K562 (cell line): ENCODE data around the gene ANKFN1. TPM values are rescaled to one million over a fixed set of nuclear protein-coding genes. Genes with fewer than 3 reads are reported as not detected.

Experiments used
- ATAC-seq: fragments of 200-7000 bp; cut with Tn5 transposase; 3 replicates; pipeline ENCODE4 v1.9.1; 2020; ENCODE audit warnings: moderate library complexity
- BruUV-seq: library from RNA; stranded (reverse); fragments of 400-500 nt; replicated peaks from 2 replicates; lab custom pipeline; 2021; lab: Mats Ljungman, UMichigan
- CTCF ChIA-PET: fragments of 300-600 bp; formaldehyde crosslinking; extraction: SDS; loops from one replicate; lab custom pipeline; 2021; ENCODE audit warnings: low intra/inter-chr PET ratio; lab: Yijun Ruan, JAX
- POLR2A ChIA-PET: fragments of 300-600, 350-650 bp; sonication (Branson Sonifier 250); formaldehyde crosslinking; extraction: SDS; loops from one replicate; lab custom pipeline; 2021; ENCODE audit warnings: antibody characterized with exemption, inconsistent platforms; lab: Yijun Ruan, JAX
- DNase-seq, 4 experiments: peaks; one replicate each; pipeline versions ENCODE4 v3.0.0 to v3.0.0-alpha.2; 2011 to 2018; ENCODE audit warnings: low spot score in 3 of 4, mixed read lengths in 3 of 4; ENCODE audit errors: extremely low read depth in 1 of 4
- FAIRE-seq: peaks from 2 replicates; lab custom pipeline; 2011; peaks lifted over from hg19 to GRCh38; lab: Jason Lieb, UNC
- H2AFZ ChIP-seq: 2 replicates; pipeline ENCODE4 v1.6.0; 2011; ENCODE audit warnings: low read depth, low read length, control low read depth, inconsistent platforms
- H3K27ac ChIP-seq: fragments of 200-600 bp; 3 replicates; pipeline ENCODE4 v1.8.0; 2011; ENCODE audit warnings: low read depth, mild to moderate bottlenecking, control low read depth, inconsistent platforms, low read length, moderate library complexity, mixed read lengths; ENCODE audit errors: extremely low read depth
- H3K27me3 ChIP-seq, 2 experiments: fragments of 300-600 bp in 1 of 2; 2 replicates in 1 of 2; 3 replicates in 1 of 2; pipeline versions ENCODE4 v1.6.0 to v1.8.0; 2011; ENCODE audit warnings: inconsistent platforms in 2 of 2, low read length in 2 of 2, mild to moderate bottlenecking in 1 of 2, mixed read lengths in 1 of 2, moderate library complexity in 1 of 2; ENCODE audit not compliant: control insufficient read depth in 2 of 2, insufficient read depth in 2 of 2
- H3K36me3 ChIP-seq: fragments of 300-600 bp; 3 replicates; pipeline ENCODE4 v1.8.0; 2011; ENCODE audit warnings: mild to moderate bottlenecking, low read length, inconsistent platforms; ENCODE audit not compliant: control insufficient read depth, insufficient read depth
- H3K4me1 ChIP-seq, 2 experiments: fragments of 200-600 bp in 1 of 2; replicated peaks in 1 of 2; 2 replicates in 1 of 2; 3 replicates in 1 of 2; pipeline versions ENCODE4 v1.5.1 to v1.8.0; 2011; ENCODE audit warnings: inconsistent platforms in 2 of 2, low read length in 2 of 2, mild to moderate bottlenecking in 1 of 2, mixed read lengths in 1 of 2, moderate library complexity in 1 of 2; ENCODE audit not compliant: control insufficient read depth in 2 of 2, insufficient read depth in 2 of 2
- H3K4me2 ChIP-seq: 2 replicates; pipeline ENCODE4 v1.6.1; 2011; ENCODE audit warnings: low read length, control low read depth, inconsistent platforms, mixed read lengths; ENCODE audit not compliant: insufficient read depth
- H3K4me3 ChIP-seq: fragments of 200-600 bp; sonication (generic), shearing (Covaris generic); 2 replicates; pipeline ENCODE4 v1.5.1; 2016; ENCODE audit warnings: control low read depth, inconsistent platforms
- H3K79me2 ChIP-seq: fragments of 200-600 bp; 3 replicates; pipeline ENCODE4 v1.8.0; 2011; ENCODE audit warnings: low read length, inconsistent platforms; ENCODE audit not compliant: control insufficient read depth, insufficient read depth
- H3K9ac ChIP-seq, 2 experiments: 2 replicates each; pipeline versions ENCODE4 v1.6.0 to v1.6.1; 2011; ENCODE audit warnings: low read depth in 2 of 2, low read length in 2 of 2, control low read depth in 1 of 2, inconsistent platforms in 1 of 2, mild to moderate bottlenecking in 1 of 2, mixed read lengths in 1 of 2; ENCODE audit not compliant: insufficient read depth in 1 of 2
- H3K9me1 ChIP-seq: one replicate; pipeline ENCODE4 v1.6.0; 2011; ENCODE audit warnings: inconsistent platforms, mild to moderate bottlenecking, low read length, moderate library complexity; ENCODE audit not compliant: control insufficient read depth, insufficient read depth
- H3K9me3 ChIP-seq: replicated peaks from 2 replicates; pipeline ENCODE4 v1.5.1; 2011; ENCODE audit warnings: low read depth, low read length, inconsistent platforms; ENCODE audit not compliant: control insufficient read depth, insufficient read depth
- H4K20me1 ChIP-seq: replicated peaks from 2 replicates; pipeline ENCODE4 v1.6.1; 2011; ENCODE audit warnings: low read length, inconsistent platforms, mixed read lengths; ENCODE audit not compliant: control insufficient read depth, insufficient read depth
- MAFF ChIP-seq: IDR thresholded peaks from 2 replicates; pipeline ENCODE4 v1.6.1; 2012; ENCODE audit warnings: low read length, improper control_type of control experiment
- MCM5 ChIP-seq: fragments of 450-650 bp; IDR thresholded peaks from 2 replicates; pipeline ENCODE4 v1.6.1; 2016; ENCODE audit warnings: low read depth
- NR0B1 ChIP-seq: fragments of 450-650 bp; IDR thresholded peaks from one replicate; pipeline ENCODE4 v1.6.1; 2018; ENCODE audit warnings: mild to moderate bottlenecking, moderate library complexity; ENCODE audit not compliant: partially characterized antibody
- PHF20 ChIP-seq: fragments of 450-650 bp; IDR thresholded peaks from 2 replicates; pipeline ENCODE4 v1.6.1; 2018; ENCODE audit not compliant: partially characterized antibody
- TARDBP ChIP-seq: fragments of 450-650 bp; IDR thresholded peaks from 2 replicates; pipeline ENCODE4 v1.6.1; 2016
- ZC3H4 ChIP-seq: sonication (generic); formaldehyde crosslinking; IDR thresholded peaks from 2 replicates; pipeline ENCODE4 v1.9.0; 2021; ENCODE audit warnings: missing genetic modification reagents, borderline replicate concordance
- WGBS: fragments of 100-300 bp; shearing (Covaris generic); methylation state at CpG from one replicate; pipeline ENCODE4 v1.1.6; 2016; ENCODE audit warnings: low coverage, mixed read lengths; ENCODE audit not compliant: insufficient coverage; ENCODE audit errors: missing lambda C conversion rate; 5-methylcytosine and 5-hydroxymethylcytosine counted together
- in situ Hi-C: fragments of 300-500 bp; cut with MboI; formaldehyde crosslinking; loops from 4 replicates; pipeline ENCODE4 v1.15.0; 2018; ENCODE audit warnings: inconsistent platforms, mixed read lengths
- intact Hi-C: fragments of 100-400 bp; cut with micrococcal nuclease; formaldehyde crosslinking; loops from 2 replicates; pipeline ENCODE4 v1.14.2; 2022
- polyA plus RNA-seq, 8 experiments: library from polyadenylated mRNA; depleted of rRNA in 4 of 8; stranded (reverse) in 5 of 8; unstranded in 3 of 8; fragments of >200 nt; fragmentation: Nextera tagmentation in 2 of 8; fragmentation: Illumina TruSeq in 1 of 8; extraction: Ambion mirVana in 2 of 8; extraction: Trizol in 1 of 8; gene quantifications; 2 replicates each; pipeline versions ENCODE4 v1.2.1 to v1.2.3, GENCODE V29; 2011 to 2014; ENCODE audit warnings: inconsistent platforms in 1 of 8, missing spikeins in 1 of 8
- total RNA-seq, 7 experiments: library from RNA; depleted of rRNA in 6 of 7; stranded (reverse); fragments of >200 nt in 6 of 7; fragmentation: Illumina TruSeq in 2 of 7; extraction: Trizol in 2 of 7; gene quantifications; 2 replicates each; pipeline versions ENCODE4 v1.2.1 to v1.2.3, GENCODE V29; 2011 to 2021; ENCODE audit warnings: low replicate concordance in 1 of 7
- TF ChIP-seq, protein P1 (sequence below), 3 experiments: fragments of 200-800 bp in 1 of 3; fragments of 250-450 bp in 1 of 3; fragments of 450-650 bp in 1 of 3; sonication (Bioruptor Pico) in 1 of 3; sonication (Bioruptor generic) in 1 of 3; formaldehyde crosslinking in 1 of 3; IDR thresholded peaks; 2 replicates each; pipeline versions ENCODE4 v1.6.1 to v1.8.0; 2016 to 2022; ENCODE audit warnings: mild to moderate bottlenecking in 2 of 3, missing genetic modification characterization in 2 of 3, missing compliant biosample characterization in 1 of 3, moderate library complexity in 1 of 3

ANKFN1 gene
- total and polyA plus RNA-seq, 9 of the 15 experiments (the other 6 are each of a cell fraction or from before 2014, with no cell fraction given) = 0.04 to 0.39 (median 0.15) TPM; not detected in 1

DNA sequence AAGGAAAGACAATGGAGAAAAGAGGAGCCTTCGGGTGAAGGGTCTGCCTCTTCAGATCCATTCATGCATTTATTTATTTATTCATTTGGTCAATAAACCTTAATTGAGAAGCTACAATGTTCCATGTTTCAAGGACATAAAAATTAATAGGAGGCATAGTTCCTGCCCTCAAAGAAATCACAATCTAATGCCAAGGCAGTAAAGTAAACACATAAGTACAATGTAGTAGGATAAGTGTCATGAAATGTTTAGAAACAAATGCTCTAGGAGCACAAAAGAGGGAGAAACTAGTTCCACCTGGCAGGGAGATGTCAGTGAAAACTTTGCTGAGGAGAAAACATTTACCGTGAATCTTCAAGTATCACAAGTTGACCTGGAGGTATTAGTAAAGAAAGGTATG is 336.7 kb downstream of the ANKFN1 start (continued):
- TF ChIP-seq, protein P1, sequence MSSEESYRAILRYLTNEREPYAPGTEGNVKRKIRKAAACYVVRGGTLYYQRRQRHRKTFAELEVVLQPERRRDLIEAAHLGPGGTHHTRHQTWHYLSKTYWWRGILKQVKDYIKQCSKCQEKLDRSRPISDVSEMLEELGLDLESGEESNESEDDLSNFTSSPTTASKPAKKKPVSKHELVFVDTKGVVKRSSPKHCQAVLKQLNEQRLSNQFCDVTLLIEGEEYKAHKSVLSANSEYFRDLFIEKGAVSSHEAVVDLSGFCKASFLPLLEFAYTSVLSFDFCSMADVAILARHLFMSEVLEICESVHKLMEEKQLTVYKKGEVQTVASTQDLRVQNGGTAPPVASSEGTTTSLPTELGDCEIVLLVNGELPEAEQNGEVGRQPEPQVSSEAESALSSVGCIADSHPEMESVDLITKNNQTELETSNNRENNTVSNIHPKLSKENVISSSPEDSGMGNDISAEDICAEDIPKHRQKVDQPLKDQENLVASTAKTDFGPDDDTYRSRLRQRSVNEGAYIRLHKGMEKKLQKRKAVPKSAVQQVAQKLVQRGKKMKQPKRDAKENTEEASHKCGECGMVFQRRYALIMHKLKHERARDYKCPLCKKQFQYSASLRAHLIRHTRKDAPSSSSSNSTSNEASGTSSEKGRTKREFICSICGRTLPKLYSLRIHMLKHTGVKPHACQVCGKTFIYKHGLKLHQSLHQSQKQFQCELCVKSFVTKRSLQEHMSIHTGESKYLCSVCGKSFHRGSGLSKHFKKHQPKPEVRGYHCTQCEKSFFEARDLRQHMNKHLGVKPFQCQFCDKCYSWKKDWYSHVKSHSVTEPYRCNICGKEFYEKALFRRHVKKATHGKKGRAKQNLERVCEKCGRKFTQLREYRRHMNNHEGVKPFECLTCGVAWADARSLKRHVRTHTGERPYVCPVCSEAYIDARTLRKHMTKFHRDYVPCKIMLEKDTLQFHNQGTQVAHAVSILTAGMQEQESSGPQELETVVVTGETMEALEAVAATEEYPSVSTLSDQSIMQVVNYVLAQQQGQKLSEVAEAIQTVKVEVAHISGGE (CRISPR knock-in tag; IDR thresholded peaks at IDR 0.05) = no peak
- no peak for TF ChIP-seq ZC3H4 (CRISPR knock-in tag)
- TF ChIP-seq PHF20 = no peak
- TF ChIP-seq, all 486 proteins: peak for 0

- FAIRE-seq (no peak), ATAC-seq (no peak), DNase-seq (no peak)
- Histone ChIP-seq H3K79me2 (no peaks in the 10 kb centered on the region), H3K27me3 (no peaks in the 10 kb centered on the region), H3K4me2 (no peak overlapping the region), H3K4me3 (no peak overlapping the region), H3K9me1 (no peaks in the 10 kb centered on the region), H3K36me3 (no peaks in the 10 kb centered on the region), H3K9ac (no peak overlapping the region), H3K9me3 (no peaks in the 10 kb centered on the region), H2AFZ (no peak overlapping the region), H4K20me1 (no peaks in the 10 kb centered on the region), H3K27ac (no peak overlapping the region), H3K4me1 (no peaks in the 10 kb centered on the region)
- CTCF ChIA-PET = no interaction called here
- POLR2A ChIA-PET = no interaction called here
- intact Hi-C loops (loop anchor here (5.0 to 10.0 kb wide), 2 partner anchors 222 to 439 kb away; no protein-coding TSS in a partner anchor), in situ Hi-C loops (loop anchor here (10.0 kb wide), 1 partner anchor 219 kb away; no protein-coding TSS in a partner anchor)
- no TSS peak for BruUV-seq
- WGBS = 0% methylated on average over 3 of the region's 3 CpGs
- TF ChIP-seq MCM5 = no peak
- TF ChIP-seq MAFF = no peak
- no peak for TF ChIP-seq NR0B1
- TF ChIP-seq TARDBP = no peak
Observed at GRCh38 chr17:56495556-56495955, 342.3 kb downstream of the ANKFN1 start.
